Measurements from ENCODE around the gene PTRH2.
"Not testable (repeated sequence)": the region's sequence is repeated elsewhere in the genome, so short reads cannot be mapped to it uniquely, and the experiment has no call there.

Gene PTRH2

DNA sequence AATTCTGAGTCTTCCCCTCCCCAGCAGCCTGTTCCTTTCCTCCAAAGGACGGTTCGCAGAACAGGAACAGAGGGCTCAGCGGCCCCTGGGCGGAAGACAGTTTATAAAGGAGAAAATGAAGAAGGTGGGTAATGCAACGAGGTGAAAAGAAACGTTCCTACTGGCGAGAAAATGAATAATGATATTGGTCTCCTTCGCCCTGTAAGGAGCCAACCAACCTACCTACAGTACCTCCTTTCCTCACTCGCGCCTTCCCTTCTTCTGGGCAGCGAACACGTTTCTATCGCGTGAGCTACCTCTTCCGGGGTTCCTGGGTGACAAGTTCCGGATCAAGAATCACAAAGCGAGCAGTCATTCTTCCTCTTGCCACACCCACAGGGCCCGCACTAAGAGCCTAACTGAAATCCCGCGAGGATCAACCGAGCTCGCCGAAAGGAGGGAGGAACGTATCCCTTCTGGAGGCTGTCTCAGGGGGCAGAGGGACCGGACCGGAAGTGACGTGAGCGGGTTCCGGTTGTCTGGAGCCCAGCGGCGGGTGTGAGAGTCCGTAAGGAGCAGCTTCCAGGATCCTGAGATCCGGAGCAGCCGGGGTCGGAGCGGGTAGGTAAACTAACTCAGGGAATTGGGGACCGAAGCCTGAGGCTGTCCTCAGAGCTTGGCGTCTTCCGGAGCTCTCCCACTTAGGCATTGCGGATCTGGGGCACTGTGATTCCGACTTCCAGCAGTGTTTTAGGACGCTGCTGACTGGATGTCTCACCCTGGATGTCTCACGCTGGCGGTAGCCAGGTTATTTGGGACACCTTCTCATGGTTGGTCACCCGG lies at the start of gene PTRH2, which contains the start of gene VMP1:
Gene PTRH2, minus strand, starts transcription at position 282 of the 822 bp plus-strand sequence. CDS start 9,452 bp downstream, outside the sequence.
Gene VMP1, plus strand, starts transcription at position 506 of the 822 bp plus-strand sequence. CDS start 23,793 bp downstream, outside the sequence.
- peak; percentile 73 to 76 for DNase-seq (ENCODE audit: low read depth in 2 of 2)

DNA sequence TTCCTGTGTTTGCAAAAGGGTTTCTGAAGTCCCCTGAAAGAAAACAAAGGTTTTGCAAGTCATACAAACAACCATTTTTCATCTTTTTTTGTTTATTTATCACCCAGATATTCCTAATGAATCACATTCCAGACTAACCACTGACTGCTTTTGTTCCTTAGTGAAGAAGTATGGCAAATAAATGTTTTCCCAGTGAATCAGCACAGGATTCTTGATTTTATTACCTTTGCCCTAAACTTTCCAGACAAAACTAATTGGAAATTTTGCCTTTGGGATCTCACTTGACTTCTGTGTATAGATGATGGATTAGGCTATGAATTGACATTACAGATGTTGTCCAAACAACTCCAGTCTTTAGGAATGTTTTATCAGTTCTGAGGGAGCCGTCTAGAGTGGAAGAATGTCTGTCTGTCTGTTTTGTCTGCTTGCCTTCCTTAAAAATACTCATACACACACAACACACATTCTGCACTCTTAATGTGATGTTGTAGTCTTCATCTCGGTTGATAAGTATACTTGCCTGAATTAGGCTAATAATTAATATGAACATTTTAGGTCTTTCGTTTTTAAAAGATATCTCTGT lies 49.1 kb upstream of the PTRH2 start:
- DNase-seq (ENCODE audit: low read depth in 2 of 2): no peak

DNA sequence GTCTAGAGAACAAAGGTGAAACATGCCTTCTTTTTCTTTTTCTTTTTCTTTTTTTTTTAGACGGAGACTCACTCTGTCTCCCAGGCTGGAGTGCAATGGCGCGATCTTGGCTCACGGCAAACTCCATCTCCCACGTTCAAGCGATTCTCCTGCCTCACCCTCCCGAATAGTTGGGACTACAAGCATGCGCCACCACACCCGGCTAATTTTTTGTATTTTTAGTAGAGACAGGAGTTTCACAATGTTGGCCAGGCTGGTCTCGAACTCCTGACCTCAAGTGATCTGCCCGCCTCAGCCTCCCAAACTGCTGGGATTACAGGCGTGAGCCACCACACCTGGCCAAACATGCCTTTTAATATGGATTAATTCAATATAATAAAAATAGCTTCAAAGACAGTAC lies 47.8 kb upstream of the PTRH2 start:
- DNase-seq (ENCODE audit: low read depth in 2 of 2): not testable (repeated sequence)

DNA sequence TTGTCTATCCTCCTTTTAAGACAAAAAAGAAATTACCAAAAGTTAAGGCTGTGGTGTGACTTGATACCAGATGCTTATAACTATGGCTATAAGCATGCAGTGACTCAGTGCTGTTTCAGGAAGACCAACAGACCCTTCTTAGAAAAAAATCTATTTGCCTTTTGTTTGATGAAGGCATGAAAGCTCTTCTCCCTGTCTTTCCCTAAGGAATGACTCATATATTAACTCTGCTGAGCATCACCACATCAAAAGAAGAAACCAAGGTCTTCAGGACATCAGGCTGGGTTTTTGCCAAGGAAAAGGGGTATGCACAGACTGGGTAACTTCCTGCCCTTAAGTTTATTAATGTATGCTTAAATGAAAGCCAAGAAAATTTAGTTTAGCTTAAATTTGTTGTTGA lies 47.3 kb upstream of the PTRH2 start:
- no peak for DNase-seq (ENCODE audit: low read depth in 2 of 2)

DNA sequence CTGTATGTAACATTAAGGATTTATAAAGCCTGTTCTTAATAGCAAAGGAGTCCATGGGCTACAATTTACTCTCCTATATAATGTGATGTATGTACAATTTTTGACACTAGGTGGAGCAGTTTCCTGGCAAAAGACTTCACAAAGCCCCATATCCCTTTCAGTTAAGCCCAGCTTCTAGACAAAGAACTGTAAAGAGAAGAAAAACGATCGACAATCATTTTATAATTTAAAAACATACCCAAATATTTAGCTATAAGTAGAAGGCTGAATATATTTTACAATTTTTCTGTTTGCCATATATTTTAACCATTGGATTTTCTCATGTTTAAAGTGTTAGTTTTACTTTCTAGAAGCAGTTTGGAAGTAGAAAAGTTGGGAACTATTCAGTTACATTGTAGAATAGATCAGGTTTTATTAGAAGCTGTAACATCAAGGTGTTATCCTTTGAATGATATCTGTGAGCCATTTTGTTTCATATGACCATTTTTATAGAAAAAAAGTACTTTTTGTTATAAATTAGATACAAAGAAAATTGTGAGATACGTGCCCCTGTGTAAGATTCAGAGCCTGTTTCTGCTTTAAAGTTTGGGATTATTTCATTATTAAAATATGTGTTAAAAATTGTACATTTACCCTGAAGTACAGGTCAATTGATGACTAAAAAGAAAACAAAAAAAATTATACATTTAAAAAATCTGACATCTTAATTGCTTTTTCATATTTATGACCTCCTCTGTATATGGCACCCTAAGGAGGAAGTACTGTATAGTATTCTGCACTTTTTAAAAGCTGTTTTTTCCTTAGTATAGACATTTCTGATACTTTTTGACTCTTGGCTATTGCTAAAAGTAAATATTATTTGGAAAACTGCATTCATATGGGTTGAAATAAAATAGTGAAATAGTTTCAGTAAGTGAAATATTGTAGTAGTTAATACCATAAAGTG lies 46.6 kb upstream of the PTRH2 start:
- DNase-seq (ENCODE audit: low read depth in 2 of 2): no peak

DNA sequence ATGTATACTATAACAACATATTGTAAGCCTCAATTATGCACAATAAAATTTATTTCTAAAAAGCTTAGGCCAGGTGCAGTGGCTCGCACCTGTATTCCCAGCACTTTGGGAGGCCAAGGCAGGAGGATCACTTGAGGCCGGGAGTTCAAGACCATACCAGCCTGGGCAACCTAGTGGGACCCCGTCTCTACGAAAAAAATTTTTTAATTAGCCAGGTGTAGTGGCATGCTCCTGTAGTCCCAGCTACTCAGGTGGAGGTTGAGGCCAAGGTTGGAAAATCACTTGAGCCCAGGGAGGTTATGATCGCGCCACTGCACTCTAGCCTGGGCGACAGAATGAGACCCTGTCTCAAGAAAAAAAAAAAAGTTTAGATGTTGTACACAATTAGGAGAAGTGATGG lies 45.7 kb upstream of the PTRH2 start:
- DNase-seq (ENCODE audit: low read depth in 2 of 2): no peak

DNA sequence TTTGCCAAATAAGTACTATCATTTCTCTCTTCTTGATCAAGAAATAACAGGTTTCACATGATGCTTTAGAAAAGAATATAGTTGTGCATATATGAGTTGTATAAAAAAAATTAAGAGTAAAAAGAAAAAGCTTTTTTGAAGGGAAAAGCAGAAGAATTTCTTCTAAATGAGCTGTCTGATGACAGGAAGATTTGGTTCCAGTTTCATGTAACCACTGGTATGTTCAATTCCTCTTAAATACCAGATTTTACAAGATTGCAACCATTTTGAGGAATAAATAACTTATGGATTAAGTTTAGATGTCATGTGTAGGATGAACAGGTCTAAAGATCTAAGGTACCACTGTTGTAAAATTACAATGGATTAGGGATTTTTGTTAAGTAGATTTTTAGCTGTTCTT lies 45.2 kb upstream of the PTRH2 start:
- DNase-seq (ENCODE audit: low read depth in 2 of 2): no peak

DNA sequence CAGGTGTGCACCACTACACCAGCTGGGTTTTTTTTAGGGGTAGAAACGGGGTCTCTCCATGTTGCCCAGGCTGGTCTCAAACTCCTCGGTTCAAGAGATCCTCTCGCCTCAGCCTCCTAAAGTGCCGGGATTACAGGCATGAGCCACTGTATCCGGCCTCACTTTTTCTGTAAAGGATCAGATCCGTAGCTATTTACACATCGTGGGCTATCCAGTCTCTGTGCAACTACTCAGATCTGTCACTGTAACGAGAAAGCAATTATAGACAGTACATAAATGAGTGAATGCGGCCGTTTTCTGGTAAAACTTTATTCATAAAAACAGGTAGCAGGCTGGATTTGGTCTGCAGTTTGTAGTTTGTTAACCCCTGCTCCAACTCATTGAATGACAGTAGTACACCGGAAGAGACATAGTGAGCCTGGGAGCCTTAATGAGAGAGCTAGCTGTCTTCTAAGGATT lies 44.8 kb upstream of the PTRH2 start:
- DNase-seq (ENCODE audit: low read depth in 2 of 2): no peak

DNA sequence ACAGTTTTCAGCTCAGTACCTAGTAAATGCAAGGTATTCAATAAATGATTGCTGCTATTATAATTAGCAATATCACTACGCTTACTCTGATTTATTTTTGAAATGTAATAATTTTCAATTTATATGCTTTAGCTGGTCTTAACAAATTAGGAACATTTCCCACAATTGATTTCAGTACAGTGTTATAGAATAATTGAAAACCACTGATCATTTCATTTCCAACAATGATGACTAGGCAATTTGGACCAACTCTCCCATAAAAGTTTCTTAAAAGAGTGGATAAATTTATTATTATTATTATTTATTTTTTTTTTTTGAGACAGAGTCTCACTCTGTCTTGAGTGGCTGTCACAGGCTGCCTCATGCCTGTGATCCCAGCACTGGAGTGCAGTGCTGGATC lies 41.4 kb upstream of the PTRH2 start:
- no peak for DNase-seq (ENCODE audit: low read depth in 2 of 2)

DNA sequence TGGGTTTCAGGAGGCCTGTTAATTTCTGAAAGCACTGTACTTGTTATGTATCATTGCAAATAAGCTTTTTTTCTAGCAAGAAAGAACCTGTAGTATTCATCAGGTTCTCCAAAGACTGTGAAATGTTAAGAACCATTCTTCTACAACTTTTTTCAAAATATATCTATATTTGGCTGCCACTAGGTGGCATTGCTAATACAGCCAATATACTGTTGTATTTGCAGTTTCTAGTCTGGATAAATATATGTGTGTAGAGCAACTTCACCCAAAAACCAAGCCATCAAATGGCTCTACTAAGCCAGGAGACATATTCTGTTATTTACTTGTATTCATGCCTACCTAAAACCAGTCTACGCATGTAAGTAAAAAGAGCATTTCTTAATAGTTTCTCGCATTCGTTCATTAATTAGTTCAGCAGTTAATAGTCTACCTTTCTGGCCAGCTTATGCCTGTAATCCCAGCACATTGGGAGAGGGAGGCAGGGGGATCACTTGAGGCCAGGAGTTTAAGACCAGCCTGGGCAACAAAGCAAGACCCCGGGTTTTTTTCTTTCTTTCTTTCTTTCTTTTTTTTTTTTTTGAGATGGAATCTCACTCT lies 39.7 kb upstream of the PTRH2 start:
- no peak for DNase-seq (ENCODE audit: low read depth in 2 of 2)

DNA sequence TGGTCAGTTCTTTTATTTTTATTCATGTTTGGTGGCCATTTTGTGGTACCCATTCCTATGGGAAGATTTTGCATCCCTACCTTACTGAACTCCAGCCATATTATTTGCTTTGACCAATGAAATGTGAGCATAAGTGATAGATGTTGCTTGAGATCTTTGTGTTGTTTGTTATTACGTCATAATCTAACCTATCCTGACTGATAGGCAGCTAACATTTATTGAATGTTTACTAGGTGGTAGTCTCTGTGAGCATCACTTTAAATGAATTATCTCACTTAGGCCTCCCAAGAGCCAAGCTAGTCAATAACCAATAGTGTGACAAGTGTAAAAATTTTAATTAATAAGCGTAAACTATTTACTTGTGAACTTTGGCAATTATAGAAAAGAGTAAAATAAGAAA lies 37.8 kb upstream of the PTRH2 start:
- no peak for DNase-seq (ENCODE audit: low read depth in 2 of 2)

DNA sequence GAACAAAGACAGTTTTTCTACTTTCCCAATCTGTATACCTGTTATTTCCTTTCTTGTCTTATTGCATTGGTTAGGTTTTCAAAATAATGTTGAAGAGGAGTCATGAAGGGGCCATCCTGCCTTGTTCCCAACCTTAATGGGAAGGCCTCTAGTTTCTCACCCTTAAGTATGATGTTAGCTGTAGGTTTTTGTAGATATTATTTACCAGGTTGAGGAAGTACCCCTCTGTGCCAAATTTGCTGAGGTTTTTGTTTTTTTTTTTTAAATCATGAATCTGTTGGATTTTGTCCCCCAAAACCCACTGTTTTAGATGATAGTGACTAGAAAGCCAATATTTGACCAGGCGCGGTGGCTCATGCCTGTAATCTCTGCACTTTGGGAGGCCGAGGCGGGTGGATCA lies 36.6 kb upstream of the PTRH2 start:
- no peak for DNase-seq (ENCODE audit: low read depth in 2 of 2)

DNA sequence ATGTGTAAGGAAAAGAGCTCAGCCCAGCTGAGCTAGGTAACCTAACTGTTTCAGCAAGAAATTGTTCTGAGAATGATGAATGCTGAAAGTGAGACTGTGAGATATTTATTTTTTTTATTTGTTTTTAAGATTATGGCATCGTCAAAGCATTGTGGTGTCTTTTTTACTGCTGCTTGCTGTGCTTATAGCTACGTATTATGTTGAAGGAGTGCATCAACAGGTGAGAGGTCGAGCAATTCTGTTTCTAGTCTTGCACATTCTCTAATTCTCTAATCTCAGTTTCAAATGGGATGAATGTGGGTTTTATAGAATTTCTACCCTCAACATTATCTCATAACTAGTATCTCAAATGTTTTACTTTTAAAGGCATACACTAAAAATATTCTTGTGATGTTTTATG lies 30.1 kb upstream of the PTRH2 start:
- DNase-seq (ENCODE audit: low read depth in 2 of 2): no peak

DNA sequence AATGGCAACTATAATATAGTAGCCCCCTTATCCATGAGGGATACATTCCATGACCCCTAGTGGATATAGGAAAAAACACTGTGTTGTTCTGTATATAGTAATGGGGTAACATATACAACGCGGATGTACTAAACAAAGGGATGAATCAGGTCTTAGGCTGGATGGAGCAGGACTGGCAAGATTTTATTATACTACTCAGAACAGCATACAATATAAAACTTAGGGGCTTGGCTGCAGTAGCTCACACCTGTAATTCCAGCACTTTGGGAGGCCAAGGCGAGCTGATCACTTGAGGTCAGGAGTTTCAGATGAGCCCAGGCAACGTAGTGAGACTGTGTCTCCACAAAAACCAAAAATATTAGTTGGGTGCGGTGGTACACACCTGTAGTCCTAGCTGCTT lies 27.0 kb upstream of the PTRH2 start:
- DNase-seq (ENCODE audit: low read depth in 2 of 2): no peak

DNA sequence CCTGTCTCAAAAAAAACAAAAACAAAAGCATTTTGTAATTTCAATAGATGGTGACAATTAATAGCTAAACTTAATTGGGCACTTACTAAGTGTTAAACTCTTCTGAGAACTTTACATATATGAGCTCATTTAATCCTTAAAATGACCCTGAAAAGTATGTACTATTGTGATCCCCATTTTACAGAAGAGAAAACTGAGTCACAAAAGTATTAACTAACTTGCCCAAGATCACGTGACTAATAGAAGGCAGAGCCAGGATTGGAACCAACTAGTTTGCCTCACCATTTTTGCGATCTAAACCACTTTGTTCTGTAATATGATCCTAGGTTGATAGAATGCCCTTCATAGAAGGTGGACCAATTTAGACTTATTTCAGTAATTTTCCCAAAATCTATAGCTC lies 26.5 kb upstream of the PTRH2 start:
- DNase-seq (ENCODE audit: low read depth in 2 of 2): no peak

DNA sequence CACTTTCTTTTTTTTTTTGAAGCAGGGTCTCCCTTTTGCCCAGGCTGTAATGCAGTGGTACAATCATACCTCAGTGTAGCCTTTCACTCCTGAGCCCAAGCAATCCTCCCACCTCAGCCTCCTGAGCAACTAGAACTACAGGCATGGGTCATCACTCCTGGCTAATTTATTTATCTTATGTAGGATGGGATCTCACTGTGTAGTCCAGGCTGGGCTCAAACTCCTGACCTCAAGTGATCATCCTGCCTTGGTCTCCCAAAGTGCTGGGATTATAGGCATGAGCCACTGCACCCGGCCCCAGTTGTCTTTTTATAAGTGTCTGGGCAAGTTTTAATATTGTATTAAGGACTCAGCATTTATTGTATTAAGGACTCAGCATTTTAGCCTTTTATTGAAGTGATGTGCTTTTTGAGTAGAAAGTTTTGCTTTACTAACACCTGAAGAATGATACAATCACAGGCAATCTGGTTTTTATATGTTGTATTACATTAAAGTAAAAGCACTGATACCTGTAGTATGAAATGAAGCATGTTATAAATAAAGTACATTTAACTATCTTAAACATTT lies 23.1 kb upstream of the PTRH2 start:
- DNase-seq (ENCODE audit: low read depth in 2 of 2): no peak

DNA sequence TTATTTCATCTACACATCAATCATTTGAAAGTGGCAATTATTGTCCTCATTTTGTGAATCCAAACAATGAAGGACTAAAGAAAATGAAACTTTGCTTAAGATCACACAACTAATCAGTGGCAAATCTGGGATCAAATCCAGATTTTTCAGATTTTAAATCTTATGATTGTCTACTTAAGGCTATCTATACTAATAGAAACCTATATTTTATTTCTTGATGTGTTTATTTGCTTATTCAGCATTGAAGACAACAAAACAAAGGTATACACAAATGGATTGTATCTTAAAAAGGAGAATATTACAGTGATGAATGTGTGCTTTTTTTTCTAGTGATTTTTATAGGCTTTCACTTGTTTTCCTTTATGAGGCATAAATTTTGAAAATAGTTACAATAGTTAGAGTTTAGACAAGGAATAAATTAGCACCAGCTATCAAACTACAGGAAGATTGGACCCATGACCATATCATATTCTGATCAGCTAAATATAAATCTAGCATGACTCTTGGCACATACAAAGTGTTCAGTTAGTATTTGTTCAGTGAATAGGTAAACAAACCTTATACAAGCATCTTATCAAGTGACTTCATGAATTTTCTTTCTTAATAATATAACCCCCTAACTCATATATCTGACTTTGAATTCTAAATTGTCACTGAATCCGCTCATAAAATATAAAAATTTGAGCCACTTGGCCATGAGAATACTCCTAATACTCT lies 20.7 kb upstream of the PTRH2 start:
- no peak for DNase-seq (ENCODE audit: low read depth in 2 of 2)

DNA sequence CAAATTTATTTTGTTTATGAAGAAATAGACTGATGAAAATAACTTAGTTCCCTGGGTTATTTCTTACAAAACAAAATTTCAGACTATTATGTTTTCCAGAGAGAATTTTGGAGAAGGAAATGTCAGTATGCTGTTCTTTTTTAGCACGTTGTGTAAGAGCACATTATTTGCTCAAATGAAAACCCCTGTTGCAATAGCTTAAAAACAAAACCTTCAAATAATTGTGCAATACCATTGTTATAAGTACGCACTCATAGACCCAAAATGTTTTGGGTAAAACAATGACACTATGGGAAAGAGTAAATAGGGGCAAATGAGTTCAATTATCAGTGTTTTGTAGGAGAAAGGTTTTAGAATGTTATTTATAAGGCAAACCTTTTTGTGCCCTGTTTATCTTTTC lies 18.5 kb upstream of the PTRH2 start:
- no peak for DNase-seq (ENCODE audit: low read depth in 2 of 2)

DNA sequence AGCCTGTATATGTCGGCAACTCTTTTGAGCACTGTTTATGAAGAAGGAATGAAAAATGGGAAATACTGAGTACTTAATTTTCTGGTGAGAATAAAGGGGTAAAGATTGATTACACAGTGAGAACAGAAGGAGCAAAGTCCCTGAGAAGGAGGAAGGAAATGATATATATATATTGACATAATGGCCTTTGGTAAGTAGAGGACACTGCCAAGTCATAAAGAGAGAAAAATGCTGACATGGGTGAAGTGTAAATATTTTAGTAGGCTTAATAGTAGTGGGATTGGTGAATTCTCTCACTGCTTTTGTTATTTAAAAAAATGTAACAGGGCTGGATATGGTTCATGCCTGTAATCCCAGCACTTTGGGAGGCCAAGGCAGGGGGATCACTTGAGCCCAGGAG lies 16.4 kb upstream of the PTRH2 start:
- no peak for DNase-seq (ENCODE audit: low read depth in 2 of 2)

DNA sequence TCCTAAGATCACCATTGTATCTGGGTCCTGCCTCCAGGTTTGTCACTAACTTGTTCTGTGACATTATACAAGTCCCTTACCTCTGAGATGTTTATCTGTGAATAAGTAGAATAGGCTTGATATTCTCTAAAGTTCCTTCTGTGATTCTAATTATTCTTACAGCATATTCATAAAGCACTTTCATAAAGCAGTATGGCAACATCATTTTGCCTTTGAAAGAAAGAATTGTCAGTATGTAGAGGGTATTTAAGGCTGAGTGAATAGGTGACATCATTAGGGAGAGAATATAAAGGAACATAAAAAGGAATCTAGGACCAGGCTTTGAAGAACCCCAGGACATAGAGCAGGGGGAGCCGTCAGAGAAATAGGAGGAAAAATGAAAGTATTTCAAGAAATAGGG lies 15.8 kb upstream of the PTRH2 start:
- no peak for DNase-seq (ENCODE audit: low read depth in 2 of 2)

DNA sequence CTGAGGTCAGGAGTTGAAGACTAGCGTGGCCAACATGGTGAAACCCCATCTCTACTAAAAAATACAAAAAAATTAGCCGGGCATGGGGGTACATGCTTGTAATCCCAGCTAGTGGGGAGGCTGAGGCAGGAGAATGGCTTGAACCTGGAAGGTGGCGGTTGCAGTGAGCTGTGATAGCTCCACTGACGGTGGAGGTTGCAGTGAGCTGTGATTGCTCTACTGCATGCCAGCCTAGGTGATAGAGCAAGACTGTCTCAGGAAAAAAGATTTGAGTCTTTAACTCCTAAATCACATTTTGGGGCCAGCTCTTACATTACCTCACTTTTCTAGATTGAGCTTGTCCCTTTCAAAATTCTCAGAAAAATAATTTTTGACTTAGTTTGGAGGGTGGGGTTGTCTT lies 15.4 kb upstream of the PTRH2 start:
- DNase-seq (ENCODE audit: low read depth in 2 of 2): no peak
